HCT116 (cell line): ENCODE measurements around the gene SRGAP1. TPM values are rescaled to one million over a fixed set of nuclear protein-coding genes. Genes with fewer than 3 reads are reported as not detected.

Experiments used
- ATAC-seq: fragments of 200-7000 bp; cut with Tn5 transposase; 2 replicates; pipeline ENCODE4 v1.9.1; 2020; ENCODE audit warnings: mild to moderate bottlenecking, moderate library complexity
- BruUV-seq: library from RNA; stranded (reverse); fragments of 400-500 nt; replicated peaks from 2 replicates; lab custom pipeline; 2021; lab: Mats Ljungman, UMichigan
- CTCF ChIA-PET: fragments of 300-600 bp; sonication (Branson Sonifier 250); formaldehyde crosslinking; loops from one replicate; lab custom pipeline; 2021; ENCODE audit warnings: antibody characterized with exemption; lab: Charles Lee
- POLR2A ChIA-PET: fragments of 300-600, 350-600 bp; sonication (Branson Sonifier 250); formaldehyde crosslinking; loops from one replicate; lab custom pipeline; 2021; ENCODE audit warnings: antibody characterized with exemption; lab: Charles Lee
- RAD21 ChIA-PET, 2 experiments: fragments of 300-600 bp; sonication (Branson Sonifier 250); formaldehyde crosslinking; loops; one replicate each; lab custom pipeline; 2023; ENCODE audit warnings: low total read pairs in 2 of 2; ENCODE audit not compliant: uncharacterized antibody in 2 of 2, unreplicated experiment in 2 of 2, low non-redundant PET in 1 of 2; lab: Charles Lee
- DNase-seq: peaks from one replicate; pipeline ENCODE4 v3.0.0-alpha.2; 2010; ENCODE audit warnings: low read depth, low spot score
- H2AFZ ChIP-seq: fragments of 200-600 bp; shearing (Covaris generic), sonication (generic); 2 replicates; pipeline ENCODE4 v1.6.1; 2017; ENCODE audit warnings: low read depth, mixed run types, mixed read lengths, antibody characterized with exemption, low read length; ENCODE audit not compliant: poor library complexity, severe bottlenecking
- H3K27ac ChIP-seq: 2 replicates; pipeline ENCODE4 v1.5.1; 2012; ENCODE audit warnings: low read depth, low read length
- H3K27me3 ChIP-seq: fragments of 200-600 bp; sonication (generic); 2 replicates; pipeline ENCODE4 v1.6.1; 2016; ENCODE audit warnings: mixed run types, low read length, mixed read lengths; ENCODE audit not compliant: insufficient read depth
- H3K36me3 ChIP-seq, 2 experiments: fragments of 200-500 bp in 1 of 2; fragments of 200-600 bp in 1 of 2; sonication (Bioruptor generic) in 1 of 2; sonication (generic) in 1 of 2; 2 replicates each; pipeline versions ENCODE4 v1.5.1 to v1.6.1; 2014 to 2016; ENCODE audit warnings: low read length in 2 of 2, inconsistent platforms in 1 of 2, mixed read lengths in 1 of 2, mixed run types in 1 of 2; ENCODE audit not compliant: insufficient read depth in 2 of 2, control insufficient read depth in 1 of 2
- H3K4me1 ChIP-seq, 2 experiments: fragments of 200-600 bp in 1 of 2; sonication (generic) in 1 of 2; 2 replicates each; pipeline versions ENCODE4 v1.5.1 to v1.6.1; 2012 to 2017; ENCODE audit warnings: low read length in 2 of 2, inconsistent platforms in 1 of 2, mild to moderate bottlenecking in 1 of 2, mixed read lengths in 1 of 2, mixed run types in 1 of 2, moderate library complexity in 1 of 2; ENCODE audit not compliant: insufficient read depth in 2 of 2, control insufficient read depth in 1 of 2
- H3K4me2 ChIP-seq: fragments of 200-600 bp; sonication (generic); 2 replicates; pipeline ENCODE4 v1.6.1; 2017; ENCODE audit warnings: mixed run types, low read length, mixed read lengths
- H3K4me3 ChIP-seq, 2 experiments: fragments of 200-600 bp in 1 of 2; sonication (generic) in 1 of 2; replicated peaks in 1 of 2; 2 replicates each; pipeline ENCODE4 v1.5.1; 2011 to 2016; ENCODE audit warnings: low read length in 2 of 2, control low read depth in 1 of 2, low read depth in 1 of 2, mild to moderate bottlenecking in 1 of 2, mixed read lengths in 1 of 2, mixed run types in 1 of 2
- H3K79me2 ChIP-seq: fragments of 200-600 bp; sonication (generic); 2 replicates; pipeline ENCODE4 v1.6.1; 2017; ENCODE audit warnings: mild to moderate bottlenecking, mixed run types, low read length, moderate library complexity, mixed read lengths; ENCODE audit not compliant: insufficient read depth
- H3K9ac ChIP-seq: fragments of 200-600 bp; sonication (generic); 2 replicates; pipeline ENCODE4 v1.6.1; 2016; ENCODE audit warnings: low read length, mixed read lengths
- H3K9me2 ChIP-seq: fragments of 200-600 bp; sonication (generic), shearing (Covaris generic); 2 replicates; pipeline ENCODE4 v1.6.1; 2017; ENCODE audit warnings: mixed run types, mild to moderate bottlenecking, moderate library complexity; ENCODE audit not compliant: insufficient read depth
- H3K9me3 ChIP-seq, 2 experiments: fragments of 200-500 bp in 1 of 2; fragments of 200-600 bp in 1 of 2; sonication (Bioruptor generic) in 1 of 2; sonication (generic) in 1 of 2; 2 replicates each; pipeline ENCODE4 v1.6.1; 2014 to 2017; ENCODE audit warnings: low read length in 2 of 2, mixed read lengths in 2 of 2, inconsistent platforms in 1 of 2, low read depth in 1 of 2, mild to moderate bottlenecking in 1 of 2, mixed run types in 1 of 2, moderate library complexity in 1 of 2; ENCODE audit not compliant: control insufficient read depth in 1 of 2, insufficient read depth in 1 of 2
- H4K20me1 ChIP-seq: fragments of 200-600 bp; sonication (generic), shearing (Covaris generic); 2 replicates; pipeline ENCODE4 v1.6.1; 2017; ENCODE audit warnings: mixed run types, mild to moderate bottlenecking, moderate library complexity; ENCODE audit not compliant: insufficient read depth
- CEBPB ChIP-seq: IDR thresholded peaks from 2 replicates; pipeline ENCODE4 v1.6.1; 2012; ENCODE audit warnings: low read depth
- EGR1 ChIP-seq: IDR thresholded peaks from 2 replicates; pipeline ENCODE4 v1.6.1; 2012; ENCODE audit warnings: low read depth
- ELF1 ChIP-seq: IDR thresholded peaks from 2 replicates; pipeline ENCODE4 v1.6.1; 2012; ENCODE audit warnings: low read depth, borderline replicate concordance
- JUND ChIP-seq: IDR thresholded peaks from 2 replicates; pipeline ENCODE4 v1.6.1; 2012
- SRF ChIP-seq: IDR thresholded peaks from 2 replicates; pipeline ENCODE4 v1.6.1; 2012; ENCODE audit warnings: low read depth
- ZFX ChIP-seq: fragments of 450-650 bp; IDR thresholded peaks from 2 replicates; pipeline ENCODE4 v1.6.1; 2017
- intact Hi-C: fragments of 100-400 bp; cut with micrococcal nuclease; formaldehyde crosslinking; loops from 2 replicates; pipeline ENCODE4 v1.10.0; 2022
- total RNA-seq: library from RNA; stranded (reverse); gene quantifications from one replicate; pipeline ENCODE4 v1.2.1, GENCODE V29; 2021; ENCODE audit not compliant: unreplicated experiment
- TF ChIP-seq, protein P1 (sequence below): IDR thresholded peaks from 2 replicates; pipeline ENCODE4 v1.6.1; 2012; ENCODE audit warnings: low read depth

The SRGAP1 gene
- total RNA-seq, 1 experiment from 2014 or later: 16.6 TPM

DNA sequence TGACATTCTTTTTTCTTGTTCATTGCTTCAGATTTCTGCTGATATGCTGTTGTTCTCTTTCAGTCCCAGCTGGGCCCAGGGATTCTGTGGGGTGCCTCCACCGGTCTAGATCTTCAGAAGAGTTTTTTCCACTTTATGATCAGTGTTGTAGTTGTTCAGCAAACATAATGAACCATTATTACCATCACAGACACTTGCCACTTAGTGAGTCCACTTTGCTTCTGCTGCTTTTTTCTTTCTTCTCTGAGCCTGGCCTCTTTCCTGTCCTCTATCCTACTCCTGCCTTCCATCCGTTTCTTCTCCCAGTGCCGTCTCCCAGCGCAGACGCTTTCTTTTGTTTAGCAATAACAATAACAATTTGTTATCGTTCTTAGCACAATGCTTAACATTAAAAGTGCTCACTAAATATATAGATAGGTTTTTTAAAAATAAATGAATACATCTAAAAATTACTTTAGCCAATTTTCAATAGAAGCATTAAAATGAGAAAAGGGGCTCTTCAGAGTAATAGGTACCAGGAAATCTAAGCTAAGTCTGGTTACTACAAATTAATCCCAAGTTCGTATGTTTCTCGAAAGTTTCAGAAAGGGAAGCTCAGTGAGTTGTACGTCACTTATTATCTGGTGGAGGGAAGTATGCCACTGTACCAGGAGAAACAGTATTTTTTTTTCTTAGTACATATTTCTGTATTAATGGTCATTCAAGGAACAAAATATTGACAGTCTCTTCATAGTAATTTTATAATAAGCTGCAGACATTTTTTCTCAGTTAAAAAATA lies 98.2 kb downstream of the SRGAP1 start:
- intact Hi-C loops: no loop called here
- POLR2A ChIA-PET: no interaction called here
- no peak for ATAC-seq

More for the DNA sequence above, 98.2 kb downstream of the SRGAP1 start:
- no peak overlapping the region for H3K4me3 ChIP-seq
- H3K9me2 ChIP-seq: 0 out of 2 replicates have a peak, but pooled peaks cover 3% of the 10 kb centered on the region
- H3K27ac ChIP-seq: no peak overlapping the region
- CTCF ChIA-PET: no interaction called here
- RAD21 ChIA-PET: no interaction called here
- H4K20me1 ChIP-seq: no peaks in the 10 kb centered on the region
- DNase-seq: no peak
- H3K9me3 ChIP-seq: no peaks in the 10 kb centered on the region
- BruUV-seq: no TSS peak
- peaks cover 0 to 7% of the 10 kb centered on the region in 2 experiments; a peak in 1 of 4 replicates for H3K4me1 ChIP-seq
- H2AFZ ChIP-seq: no peak overlapping the region
- peaks cover 32% of the 10 kb centered on the region for H3K79me2 ChIP-seq
- no peaks in the 10 kb centered on the region for H3K36me3 ChIP-seq
- H3K9ac ChIP-seq: no peak overlapping the region
- H3K27me3 ChIP-seq: no peaks in the 10 kb centered on the region
- TF ChIP-seq CEBPB: no peak
- TF ChIP-seq SRF: no peak
- TF ChIP-seq, protein P1, sequence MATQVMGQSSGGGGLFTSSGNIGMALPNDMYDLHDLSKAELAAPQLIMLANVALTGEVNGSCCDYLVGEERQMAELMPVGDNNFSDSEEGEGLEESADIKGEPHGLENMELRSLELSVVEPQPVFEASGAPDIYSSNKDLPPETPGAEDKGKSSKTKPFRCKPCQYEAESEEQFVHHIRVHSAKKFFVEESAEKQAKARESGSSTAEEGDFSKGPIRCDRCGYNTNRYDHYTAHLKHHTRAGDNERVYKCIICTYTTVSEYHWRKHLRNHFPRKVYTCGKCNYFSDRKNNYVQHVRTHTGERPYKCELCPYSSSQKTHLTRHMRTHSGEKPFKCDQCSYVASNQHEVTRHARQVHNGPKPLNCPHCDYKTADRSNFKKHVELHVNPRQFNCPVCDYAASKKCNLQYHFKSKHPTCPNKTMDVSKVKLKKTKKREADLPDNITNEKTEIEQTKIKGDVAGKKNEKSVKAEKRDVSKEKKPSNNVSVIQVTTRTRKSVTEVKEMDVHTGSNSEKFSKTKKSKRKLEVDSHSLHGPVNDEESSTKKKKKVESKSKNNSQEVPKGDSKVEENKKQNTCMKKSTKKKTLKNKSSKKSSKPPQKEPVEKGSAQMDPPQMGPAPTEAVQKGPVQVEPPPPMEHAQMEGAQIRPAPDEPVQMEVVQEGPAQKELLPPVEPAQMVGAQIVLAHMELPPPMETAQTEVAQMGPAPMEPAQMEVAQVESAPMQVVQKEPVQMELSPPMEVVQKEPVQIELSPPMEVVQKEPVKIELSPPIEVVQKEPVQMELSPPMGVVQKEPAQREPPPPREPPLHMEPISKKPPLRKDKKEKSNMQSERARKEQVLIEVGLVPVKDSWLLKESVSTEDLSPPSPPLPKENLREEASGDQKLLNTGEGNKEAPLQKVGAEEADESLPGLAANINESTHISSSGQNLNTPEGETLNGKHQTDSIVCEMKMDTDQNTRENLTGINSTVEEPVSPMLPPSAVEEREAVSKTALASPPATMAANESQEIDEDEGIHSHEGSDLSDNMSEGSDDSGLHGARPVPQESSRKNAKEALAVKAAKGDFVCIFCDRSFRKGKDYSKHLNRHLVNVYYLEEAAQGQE: no peak
- no peak for TF ChIP-seq JUND
- no peak for TF ChIP-seq ELF1
- no peak for TF ChIP-seq EGR1
- TF ChIP-seq ZFX: no peak
- H3K4me2 ChIP-seq: no peak overlapping the region
